Prostate gland (tissue), 2 donors: ENCODE results near the gene RCBTB2. TPM values are rescaled to one million over a fixed set of nuclear protein-coding genes. Genes with fewer than 3 reads are reported as not detected.

Source experiments
- DNase-seq: peaks from one replicate; pipeline ENCODE4 v3.0.0-alpha.2; 2019; ENCODE audit warnings: low spot score
- H3K27ac ChIP-seq, 2 donors: fragments of 200-600 bp; sonication (generic); 2 replicates each; pipeline ENCODE4 v1.5.1; 2017 to 2019
- H3K27me3 ChIP-seq: fragments of 200-600 bp; sonication (generic); replicated peaks from 2 replicates; pipeline ENCODE4 v1.5.1; 2019; ENCODE audit not compliant: insufficient read depth
- H3K36me3 ChIP-seq, 2 donors: fragments of 200-600 bp; sonication (generic); 1 replicate in 1 of 2; 2 replicates in 1 of 2; pipeline versions ENCODE4 v1.5.1 to v1.8.1; 2017 to 2019
- H3K4me1 ChIP-seq: fragments of 200-600 bp; sonication (generic); replicated peaks from 2 replicates; pipeline ENCODE4 v1.5.1; 2019
- H3K4me3 ChIP-seq, 2 donors: fragments of 200-600 bp; sonication (generic); 2 replicates each; pipeline ENCODE4 v1.5.1; 2017 to 2019
- H3K9me3 ChIP-seq: fragments of 200-600 bp; sonication (generic); 2 replicates; pipeline ENCODE4 v1.5.1; 2017
- CTCF ChIP-seq, 4 experiments: fragments of 200-600 bp in 2 of 4; fragments of 450-650 bp in 2 of 4; sonication (generic) in 2 of 4; IDR thresholded peaks; 1 replicate in 3 of 4; 2 replicates in 1 of 4; pipeline ENCODE4 v1.5.1; 2016 to 2019; ENCODE audit warnings: antibody characterized with exemption in 4 of 4, mild to moderate bottlenecking in 2 of 4, moderate library complexity in 2 of 4
- POLR2A ChIP-seq: fragments of 450-650 bp; IDR thresholded peaks from one replicate; pipeline ENCODE4 v1.6.1; 2016; ENCODE audit warnings: antibody characterized with exemption, mild to moderate bottlenecking
- POLR2AphosphoS5 ChIP-seq: sonication (generic); formaldehyde crosslinking; IDR thresholded peaks from one replicate; pipeline ENCODE4 v1.6.1; 2017; ENCODE audit warnings: antibody characterized with exemption
- WGBS: methylation state at CpG from one replicate; pipeline ENCODE4 v1.1.5; 2018; 5-methylcytosine and 5-hydroxymethylcytosine counted together
- intact Hi-C: fragments of 100-400 bp; cut with DNase I; formaldehyde crosslinking; loops from one replicate; pipeline ENCODE4 v1.14.2; 2022
- total RNA-seq, 2 donors: library from RNA; depleted of rRNA; stranded (reverse); fragments of >200 nt; gene quantifications; one replicate each; pipeline ENCODE4 v1.1.0, GENCODE V29; 2016

RCBTB2 gene
- total RNA-seq, 2 donors from 2014 or later: 11.6 to 26.2 TPM

- H3K9me3 ChIP-seq: no peaks in the 10 kb centered on the region
- DNase-seq: no peak
These were observed 29.6 kb upstream of the RCBTB2 start for GRCh38 chr13:48562296-48563066.

GRCh38 chr13:48561466-48562235 lies 28.8 kb upstream of the RCBTB2 start:
- intact Hi-C loops: loop anchor here (10.0 kb wide), 1 partner anchor 437 kb away; no protein-coding TSS in a partner anchor
- DNase-seq: no peak
- no peak for TF ChIP-seq POLR2AphosphoS5
- TF ChIP-seq CTCF (IDR thresholded peaks at IDR 0.05): no peak
- no peak for TF ChIP-seq POLR2A

More at GRCh38 chr13:48562296-48563066, 29.6 kb upstream of the RCBTB2 start:
- no peak overlapping the region for H3K27ac ChIP-seq
- intact Hi-C loops: loop anchor here (10.0 kb wide), 1 partner anchor 438 kb away; no protein-coding TSS in a partner anchor
- WGBS: 94% methylated on average over 4 of the region's 4 CpGs
- no peaks in the 10 kb centered on the region for H3K4me1 ChIP-seq
- H3K27me3 ChIP-seq: no peaks in the 10 kb centered on the region
- no peak overlapping the region for H3K4me3 ChIP-seq
- H3K36me3 ChIP-seq: no peaks in the 10 kb centered on the region
- no peak for TF ChIP-seq POLR2A
- TF ChIP-seq CTCF (IDR thresholded peaks at IDR 0.05): no peak
- no peak for TF ChIP-seq POLR2AphosphoS5

GRCh38 chr13:48560657-48561337 lies 27.9 kb upstream of the RCBTB2 start:
- TF ChIP-seq CTCF (IDR thresholded peaks at IDR 0.05) (no peak), POLR2A (no peak), POLR2AphosphoS5 (no peak)
- H3K27ac ChIP-seq: no peak overlapping the region
- H3K4me3 ChIP-seq: no peak overlapping the region
- no peaks in the 10 kb centered on the region for H3K9me3 ChIP-seq
- no peaks in the 10 kb centered on the region for H3K36me3 ChIP-seq
- 86% methylated on average over 9 of the region's 9 CpGs for WGBS
- H3K4me1 ChIP-seq: no peaks in the 10 kb centered on the region
- no peaks in the 10 kb centered on the region for H3K27me3 ChIP-seq
- no peak for DNase-seq
- intact Hi-C loops: loop anchor here (10.0 kb wide), 1 partner anchor 436 kb away; no protein-coding TSS in a partner anchor

More at GRCh38 chr13:48561466-48562235, 28.8 kb upstream of the RCBTB2 start:
- Histone ChIP-seq H3K4me3 (no peak overlapping the region), H3K27me3 (no peaks in the 10 kb centered on the region), H3K9me3 (no peaks in the 10 kb centered on the region), H3K4me1 (no peaks in the 10 kb centered on the region), H3K36me3 (no peaks in the 10 kb centered on the region), H3K27ac (no peak overlapping the region)
- 52% methylated on average over 1 of the region's 1 CpG for WGBS

GRCh38 chr13:48559638-48560320 lies 26.9 kb upstream of the RCBTB2 start:
- Histone ChIP-seq H3K27ac (no peak overlapping the region), H3K4me1 (no peaks in the 10 kb centered on the region), H3K9me3 (no peaks in the 10 kb centered on the region), H3K4me3 (no peak overlapping the region), H3K27me3 (no peaks in the 10 kb centered on the region), H3K36me3 (no peaks in the 10 kb centered on the region)
- 94% methylated on average over 5 of the region's 5 CpGs for WGBS
- intact Hi-C loops: loop anchor here (10.0 kb wide), 1 partner anchor 435 kb away; no protein-coding TSS in a partner anchor
- no peak for TF ChIP-seq POLR2AphosphoS5
- no peak for TF ChIP-seq CTCF (IDR thresholded peaks at IDR 0.05)
- no peak for TF ChIP-seq POLR2A
- no peak for DNase-seq
